Hepatocyte (in vitro differentiated cells): Measurements from ENCODE around the gene KNCN.

Source experiments
- CTCF ChIP-seq: fragments of 200-600 bp; sonication (generic); IDR thresholded peaks from 2 replicates; pipeline ENCODE4 v1.5.1; 2016; ENCODE audit warnings: antibody characterized with exemption, mild to moderate bottlenecking; ENCODE audit not compliant: poor library complexity
- EZH2phosphoT487 ChIP-seq: fragments of 200-600 bp; sonication (generic); IDR thresholded peaks from one replicate; pipeline ENCODE4 v1.6.1; 2018; ENCODE audit warnings: antibody characterized with exemption, mild to moderate bottlenecking, low read depth, moderate library complexity; ENCODE audit not compliant: unreplicated experiment, severe bottlenecking

DNA sequence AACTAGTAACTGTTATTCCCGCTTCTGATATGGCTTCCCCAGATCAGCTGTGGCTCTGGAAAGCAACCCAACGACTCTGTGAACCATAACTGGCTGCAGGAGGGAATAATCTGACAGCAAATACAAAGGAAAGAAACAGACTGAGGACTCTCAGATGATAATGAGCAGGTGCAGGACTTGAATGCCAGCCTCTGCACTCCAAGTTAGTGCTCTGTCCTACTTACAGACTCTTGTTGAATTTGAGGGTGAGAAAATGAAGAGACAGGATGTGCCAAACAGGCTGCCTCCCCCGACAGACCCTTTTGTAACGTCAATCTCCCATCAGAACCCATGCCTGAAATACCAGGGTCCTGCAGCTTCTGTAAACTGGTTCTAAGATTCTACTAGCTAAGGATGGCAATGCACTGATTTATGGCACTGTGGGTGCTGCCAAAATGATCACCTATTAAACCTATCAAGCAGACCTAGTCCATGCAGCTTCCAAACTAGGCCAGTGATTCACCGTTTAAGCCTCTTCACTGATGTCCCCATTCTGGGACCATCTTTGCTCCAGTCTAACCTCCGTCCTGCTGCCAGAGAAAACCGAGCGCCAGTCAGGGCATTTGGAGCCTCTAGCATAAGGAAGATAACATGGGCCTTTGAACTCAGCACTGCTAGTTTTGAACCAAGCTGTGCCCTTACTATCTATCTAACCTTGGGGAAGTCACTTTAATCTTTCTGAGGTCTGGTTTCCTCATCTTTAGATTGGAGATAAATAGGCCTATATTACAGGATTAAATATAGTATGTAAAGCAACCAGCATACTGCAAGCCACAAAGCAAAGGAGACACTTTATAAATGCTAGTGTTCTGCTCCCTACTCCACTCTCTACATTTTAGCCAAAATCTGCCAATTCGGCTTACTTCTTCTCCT, 47.9 kb upstream of the KNCN start:
- no peak for TF ChIP-seq CTCF
- TF ChIP-seq EZH2phosphoT487 = no peak
